Measurements from ENCODE around the gene FHIT.
"Not testable (repeated sequence)": the region's sequence is repeated elsewhere in the genome, so short reads cannot be mapped to it uniquely, and the experiment has no call there.

FHIT gene

GRCh38 chr3:61111825-61112224 lies 139.4 kb downstream of the FHIT start:
- no peak for DNase-seq (ENCODE audit: low spot score)

GRCh38 chr3:61110576-61110975 lies 140.7 kb downstream of the FHIT start:
- DNase-seq (ENCODE audit: low spot score) = no peak

DNA sequence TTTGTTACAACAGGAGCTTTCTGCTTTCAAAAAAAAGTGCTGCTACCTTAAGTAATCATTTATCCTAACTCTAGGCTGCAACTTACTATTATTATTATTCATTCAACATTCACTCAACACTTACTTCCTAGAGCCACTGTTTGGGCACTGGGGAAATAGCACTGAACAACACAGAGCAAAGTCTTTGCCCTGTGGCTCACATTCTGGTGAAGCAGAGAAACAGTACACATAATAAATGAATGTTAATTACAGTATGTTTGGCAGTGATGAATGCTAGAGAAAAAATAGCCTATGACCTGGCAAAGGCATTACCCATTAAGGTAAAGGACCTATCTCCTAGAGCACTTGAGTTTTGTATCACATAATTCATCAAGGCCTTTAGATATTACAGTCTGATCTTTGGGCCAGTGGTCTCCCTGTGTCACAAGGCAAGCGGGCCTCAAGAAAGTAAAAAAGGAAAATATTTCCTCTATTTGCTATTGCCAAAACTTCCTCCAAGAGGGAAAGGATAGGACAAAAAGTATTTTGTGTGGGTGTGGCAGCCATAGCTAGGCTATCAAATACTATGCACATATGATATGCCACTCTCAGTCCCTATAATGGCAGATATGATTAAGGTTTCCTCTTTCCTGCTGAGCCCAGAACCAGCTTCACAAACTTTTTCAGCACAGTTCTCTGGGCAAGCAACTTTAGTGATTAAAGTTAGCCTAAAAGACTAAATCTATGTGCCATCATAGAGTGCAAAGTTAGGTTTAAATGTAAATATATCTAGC lies 142.8 kb downstream of the FHIT start:
- no peak for DNase-seq (ENCODE audit: low spot score)

DNA sequence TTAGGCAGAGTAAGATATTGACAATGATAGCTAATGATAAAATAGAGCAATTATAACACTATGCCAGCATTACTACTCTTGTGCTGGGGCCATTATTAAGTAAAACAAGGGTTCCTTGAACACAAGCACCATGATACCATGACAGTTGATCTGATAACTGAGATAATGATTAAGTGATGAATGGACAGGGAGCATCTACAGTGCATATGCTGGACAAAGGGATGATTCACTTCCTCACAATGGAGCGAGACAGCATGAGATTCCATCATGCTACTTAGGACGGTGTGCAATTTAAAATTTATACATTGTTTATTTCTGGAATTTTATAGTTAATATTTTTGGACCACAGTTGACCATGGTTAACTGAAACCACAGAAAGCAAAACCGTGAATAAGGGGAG lies 156.6 kb downstream of the FHIT start:
- no peak for DNase-seq (ENCODE audit: low spot score)

- no peak for DNase-seq (ENCODE audit: low spot score)
Measured at GRCh38 chr3:61093364-61093763, 157.9 kb downstream of the FHIT start.

DNA sequence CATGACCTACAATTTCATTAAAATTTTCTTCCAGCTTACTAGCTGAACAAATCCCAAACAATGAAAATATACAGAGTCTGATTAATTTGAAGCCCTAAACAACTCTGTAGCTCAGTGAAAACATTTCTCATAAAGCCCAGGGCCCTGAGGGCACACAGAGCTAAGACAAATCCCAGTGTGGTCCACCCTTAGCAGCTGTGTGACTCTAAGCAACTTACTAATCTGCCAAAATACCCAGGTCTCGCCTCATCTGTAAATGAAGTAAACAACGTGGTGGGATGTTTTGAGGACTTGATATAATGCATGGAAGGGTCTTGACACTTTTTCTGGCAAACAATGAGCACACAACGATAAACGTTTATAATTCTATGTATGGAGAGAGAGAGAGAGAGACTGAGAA lies 158.4 kb downstream of the FHIT start:
- no peak for DNase-seq (ENCODE audit: low spot score)

- no peak for DNase-seq (ENCODE audit: low spot score)
Measured at GRCh38 chr3:61090389-61091169, 160.7 kb downstream of the FHIT start.

DNA sequence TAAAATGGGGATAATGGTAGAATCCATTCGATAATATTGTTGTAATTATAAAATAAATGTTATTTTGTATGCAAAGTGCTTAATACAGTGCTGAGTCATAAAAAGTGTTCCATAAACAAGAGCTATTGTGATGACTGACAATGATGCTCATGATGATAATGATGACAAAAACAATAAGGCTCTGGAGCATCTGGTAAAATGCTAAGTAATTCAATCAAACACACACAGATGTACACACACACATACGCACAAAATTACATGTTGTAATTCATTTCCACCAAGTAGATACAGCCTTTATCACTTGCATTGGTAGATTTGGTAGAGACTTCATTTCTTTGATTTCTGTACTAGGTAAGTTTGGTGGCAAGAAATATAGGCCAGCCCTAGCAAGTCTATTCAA lies 163.8 kb downstream of the FHIT start:
- DNase-seq (ENCODE audit: low spot score) = no peak

DNA sequence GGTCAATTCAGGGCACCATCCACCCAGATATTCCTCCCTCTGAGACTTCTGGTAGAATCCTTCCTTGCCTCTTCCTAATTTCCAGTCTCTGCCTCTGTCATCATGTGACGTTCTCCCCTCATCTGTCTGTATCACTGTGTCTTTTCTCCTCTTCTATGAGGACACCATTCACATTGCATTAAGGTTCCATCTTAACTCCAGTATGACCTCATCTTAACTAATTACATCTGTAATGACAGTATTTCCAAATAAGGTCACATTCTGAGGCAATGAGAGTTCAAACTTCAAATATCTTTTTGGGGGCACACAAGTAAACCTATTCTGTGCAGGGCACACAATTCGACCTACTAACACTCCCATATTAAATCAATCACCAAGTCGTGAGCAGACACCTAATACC lies 169.7 kb downstream of the FHIT start:
- no peak for DNase-seq (ENCODE audit: low spot score)

- DNase-seq (ENCODE audit: low spot score) = no peak
Measured at GRCh38 chr3:61080737-61081445, 170.4 kb downstream of the FHIT start.

DNA sequence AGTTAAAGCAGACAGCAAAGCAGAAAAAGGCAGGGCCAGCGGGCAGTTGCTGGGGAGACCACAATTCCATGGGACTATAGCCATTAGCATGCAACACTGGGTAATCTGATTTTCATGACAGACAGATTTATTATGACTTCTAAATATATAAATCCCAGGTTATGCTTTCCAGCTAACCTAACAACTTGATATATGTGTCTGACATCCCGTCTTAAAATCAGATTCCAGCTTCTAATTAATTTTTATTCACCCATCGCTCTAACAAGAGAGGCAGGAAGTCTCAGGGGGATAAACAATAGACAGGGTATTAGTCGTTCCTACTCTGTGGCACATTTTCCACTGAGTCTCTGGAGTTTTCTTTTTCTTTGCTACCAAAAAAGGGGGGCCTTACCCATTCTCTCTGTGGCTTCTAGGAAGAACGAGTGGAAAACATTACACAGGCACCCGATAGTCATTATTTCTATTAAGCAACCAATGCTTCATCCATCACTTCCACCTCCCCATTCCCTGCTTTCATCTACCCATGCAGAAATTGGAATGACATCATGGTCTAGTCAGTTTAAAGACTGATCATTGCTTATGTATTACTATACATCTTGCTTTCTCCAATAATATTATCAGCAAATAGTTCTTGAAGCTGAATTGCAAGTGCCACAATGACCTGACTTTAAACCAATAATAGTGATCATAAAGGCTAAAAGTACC lies 173.1 kb downstream of the FHIT start:
- no peak for DNase-seq (ENCODE audit: low spot score)

GRCh38 chr3:61077551-61077950 lies 173.7 kb downstream of the FHIT start:
- no peak for DNase-seq (ENCODE audit: low spot score)

GRCh38 chr3:61074783-61075182 lies 176.5 kb downstream of the FHIT start:
- no peak for DNase-seq (ENCODE audit: low spot score)

DNA sequence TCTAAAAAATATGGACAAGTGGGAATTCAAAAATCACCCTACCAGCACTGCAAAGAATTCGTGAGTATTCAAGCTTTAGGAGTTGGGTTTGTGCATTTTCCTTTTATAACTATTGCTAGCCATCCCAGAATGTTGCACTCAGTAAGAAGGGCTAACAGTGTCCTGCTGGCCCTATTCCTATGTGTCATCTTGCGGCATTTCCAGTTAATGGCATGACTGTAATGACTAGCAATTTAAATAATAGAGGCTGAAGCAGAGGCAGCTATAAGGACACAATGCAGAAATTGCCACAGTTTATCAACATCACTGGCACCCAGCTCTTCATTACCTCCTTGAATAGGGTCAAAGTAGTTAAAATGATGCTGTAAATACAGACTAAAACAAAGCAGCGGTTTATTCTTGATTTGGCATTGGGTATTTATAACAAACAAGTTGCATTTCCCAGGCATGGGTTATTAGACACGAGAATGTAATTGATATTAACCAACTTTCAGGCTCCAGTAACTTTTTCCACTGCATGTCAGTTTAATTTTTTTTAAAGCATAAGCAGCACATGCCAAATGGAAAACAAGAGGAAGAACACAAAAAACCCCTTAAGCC lies 177.6 kb downstream of the FHIT start:
- no peak for DNase-seq (ENCODE audit: low spot score)

- no peak for DNase-seq (ENCODE audit: low spot score)
Measured at GRCh38 chr3:61068084-61068483, 183.2 kb downstream of the FHIT start.

GRCh38 chr3:61066800-61067199 lies 184.5 kb downstream of the FHIT start:
- DNase-seq (ENCODE audit: low spot score) = no peak

DNA sequence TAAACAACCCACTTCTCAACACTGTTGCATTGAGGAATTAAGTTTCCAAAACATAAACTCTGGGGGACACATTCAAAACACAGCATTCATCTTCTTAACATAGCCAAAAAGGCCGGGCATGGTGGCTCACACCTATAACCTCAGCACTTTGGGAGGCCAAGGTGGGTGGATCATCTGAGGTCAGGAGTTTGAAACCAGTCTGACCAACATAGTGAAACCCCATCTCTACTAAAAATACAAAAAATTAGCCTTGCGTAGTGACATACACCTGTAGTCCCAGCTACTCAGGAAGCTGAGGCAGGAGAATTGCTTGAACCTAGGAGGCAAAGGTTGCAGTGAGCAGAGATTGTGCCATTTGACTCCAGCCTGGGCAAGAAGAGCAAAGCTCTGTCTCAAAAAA lies 185.0 kb downstream of the FHIT start:
- not testable (repeated sequence) for DNase-seq (ENCODE audit: low spot score)

GRCh38 chr3:61065451-61066011 lies 185.7 kb downstream of the FHIT start:
- DNase-seq (ENCODE audit: low spot score) = no peak

- DNase-seq (ENCODE audit: low spot score) = no peak
Measured at GRCh38 chr3:61061092-61061723, 190.0 kb downstream of the FHIT start.

- DNase-seq (ENCODE audit: low spot score) = no peak
Measured at GRCh38 chr3:61060411-61060861, 190.8 kb downstream of the FHIT start.

GRCh38 chr3:61058836-61059235 lies 192.4 kb downstream of the FHIT start:
- DNase-seq (ENCODE audit: low spot score) = no peak

Measured in AG08396 (cell line).